GM19324 (cell line): ENCODE measurements around the gene GNB4.

Experiments
- ATAC-seq: cut with Tn5 transposase; IDR thresholded peaks from one replicate; pipeline ENCODE4 v1.9.1; 2021; ENCODE audit warnings: mild to moderate bottlenecking, moderate library complexity; ENCODE audit not compliant: unreplicated experiment, low FRiP score

Gene GNB4

GRCh38 chr3:179451265-179452175 lies at the start of gene GNB4:
TSS of gene GNB4 (minus strand) at chr3:179451470. CDS start at chr3:179426200, 25,270 bp downstream.
- ATAC-seq: peak; percentile 81

GRCh38 chr3:179495483-179495882 lies 44.2 kb upstream of the GNB4 start:
- no peak for ATAC-seq

- ATAC-seq: no peak
Observed at GRCh38 chr3:179493260-179493659, 42.0 kb upstream of the GNB4 start.

GRCh38 chr3:179488213-179488612 lies 36.9 kb upstream of the GNB4 start:
- no peak for ATAC-seq

GRCh38 chr3:179486806-179487205 lies 35.5 kb upstream of the GNB4 start:
- no peak for ATAC-seq

- no peak for ATAC-seq
Observed at GRCh38 chr3:179482857-179483256, 31.6 kb upstream of the GNB4 start.

- ATAC-seq: no peak
Observed at GRCh38 chr3:179476215-179476614, 24.9 kb upstream of the GNB4 start.

GRCh38 chr3:179474480-179474879 lies 23.2 kb upstream of the GNB4 start:
- no peak for ATAC-seq

GRCh38 chr3:179473565-179473964 lies 22.3 kb upstream of the GNB4 start:
- ATAC-seq: no peak

- ATAC-seq: no peak
Observed at GRCh38 chr3:179464323-179465092, 13.2 kb upstream of the GNB4 start.

GRCh38 chr3:179463319-179463718 lies 12.0 kb upstream of the GNB4 start:
- no peak for ATAC-seq

GRCh38 chr3:179460260-179460659 lies 9.0 kb upstream of the GNB4 start:
- ATAC-seq: no peak

- no peak for ATAC-seq
Observed at GRCh38 chr3:179455954-179456353, 4.7 kb upstream of the GNB4 start.

GRCh38 chr3:179454887-179455286 lies 3.6 kb upstream of the GNB4 start:
- no peak for ATAC-seq

- ATAC-seq: no peak
Observed at GRCh38 chr3:179453967-179454366, 2.7 kb upstream of the GNB4 start.

GRCh38 chr3:179452872-179453271 lies 1.6 kb upstream of the GNB4 start:
- ATAC-seq: no peak

- no peak for ATAC-seq
Observed at GRCh38 chr3:179452176-179452564, 900 bp upstream of the GNB4 start.

GRCh38 chr3:179450901-179451264 lies 387 bp downstream of the GNB4 start:
- peak; percentile 43 for ATAC-seq

- no peak for ATAC-seq
Observed at GRCh38 chr3:179450261-179450701, 989 bp downstream of the GNB4 start.

- ATAC-seq: no peak
Observed at GRCh38 chr3:179449636-179450035, 1.6 kb downstream of the GNB4 start.

- no peak for ATAC-seq
Observed at GRCh38 chr3:179447251-179447650, 4.0 kb downstream of the GNB4 start.

- no peak for ATAC-seq
Observed at GRCh38 chr3:179446501-179446900, 4.8 kb downstream of the GNB4 start.
